GM19351 (cell line): Measurements from ENCODE around the gene TNFAIP8L2.
A peak's percentile ranks its signal among the peaks of the same experiment; 100 is the strongest.

Source experiments
- ATAC-seq: cut with Tn5 transposase; IDR thresholded peaks from one replicate; pipeline ENCODE4 v1.9.1; 2021; ENCODE audit warnings: mild to moderate bottlenecking, moderate library complexity; ENCODE audit not compliant: unreplicated experiment

The TNFAIP8L2 gene

DNA sequence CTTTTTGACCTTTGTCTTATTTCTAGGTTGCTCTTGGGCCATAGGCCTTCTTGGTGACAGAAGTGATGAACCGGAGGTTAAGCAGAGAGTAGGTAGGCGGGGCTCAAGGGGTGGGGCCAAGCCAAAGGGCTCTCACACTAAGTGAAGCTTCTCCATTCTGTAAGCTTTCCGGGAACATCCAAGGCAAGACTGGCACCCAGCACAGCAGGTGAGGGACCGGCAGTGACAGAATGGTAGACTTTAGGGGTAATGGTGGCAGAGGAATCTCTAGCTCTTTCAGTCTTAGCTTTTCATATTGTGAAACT lies at the start of gene TNFAIP8L2:
TSS of gene TNFAIP8L2 (plus strand) at position 135 of the 305 bp plus-strand sequence. CDS start 2,049 bp downstream, outside the sequence.
- peak; percentile 71 for ATAC-seq

- no peak for ATAC-seq
Measured at GRCh38 chr1:151106894-151107293, 49.6 kb upstream of the TNFAIP8L2 start.

DNA sequence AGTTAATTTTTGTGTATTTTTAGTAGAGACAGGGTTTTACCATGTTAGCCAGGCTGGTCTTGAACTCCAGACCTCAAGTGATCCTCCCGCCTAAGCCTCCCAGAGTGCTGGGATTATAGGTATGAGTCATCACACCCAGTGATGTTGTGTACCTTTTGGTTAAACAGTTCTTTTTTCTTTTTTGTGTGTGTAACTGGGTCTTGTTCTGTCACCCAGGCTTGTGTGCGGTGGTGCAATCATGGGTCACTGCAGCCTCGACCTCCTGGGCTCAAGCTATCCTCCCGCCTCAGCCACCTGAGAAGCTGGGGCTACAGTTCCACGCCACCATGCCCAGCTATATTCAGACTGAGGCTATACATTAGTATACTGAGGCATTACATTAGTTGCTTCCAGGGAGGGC lies 48.1 kb upstream of the TNFAIP8L2 start:
- ATAC-seq = no peak

GRCh38 chr1:151113877-151114276 lies 42.6 kb upstream of the TNFAIP8L2 start:
- ATAC-seq = no peak

- no peak for ATAC-seq
Measured at GRCh38 chr1:151124763-151125403, 31.6 kb upstream of the TNFAIP8L2 start.

GRCh38 chr1:151128800-151129199 lies 27.6 kb upstream of the TNFAIP8L2 start:
- no peak for ATAC-seq

- no peak for ATAC-seq
Measured at GRCh38 chr1:151130987-151131586, 25.4 kb upstream of the TNFAIP8L2 start.

- ATAC-seq = no peak
Measured at GRCh38 chr1:151131701-151132334, 24.6 kb upstream of the TNFAIP8L2 start.

DNA sequence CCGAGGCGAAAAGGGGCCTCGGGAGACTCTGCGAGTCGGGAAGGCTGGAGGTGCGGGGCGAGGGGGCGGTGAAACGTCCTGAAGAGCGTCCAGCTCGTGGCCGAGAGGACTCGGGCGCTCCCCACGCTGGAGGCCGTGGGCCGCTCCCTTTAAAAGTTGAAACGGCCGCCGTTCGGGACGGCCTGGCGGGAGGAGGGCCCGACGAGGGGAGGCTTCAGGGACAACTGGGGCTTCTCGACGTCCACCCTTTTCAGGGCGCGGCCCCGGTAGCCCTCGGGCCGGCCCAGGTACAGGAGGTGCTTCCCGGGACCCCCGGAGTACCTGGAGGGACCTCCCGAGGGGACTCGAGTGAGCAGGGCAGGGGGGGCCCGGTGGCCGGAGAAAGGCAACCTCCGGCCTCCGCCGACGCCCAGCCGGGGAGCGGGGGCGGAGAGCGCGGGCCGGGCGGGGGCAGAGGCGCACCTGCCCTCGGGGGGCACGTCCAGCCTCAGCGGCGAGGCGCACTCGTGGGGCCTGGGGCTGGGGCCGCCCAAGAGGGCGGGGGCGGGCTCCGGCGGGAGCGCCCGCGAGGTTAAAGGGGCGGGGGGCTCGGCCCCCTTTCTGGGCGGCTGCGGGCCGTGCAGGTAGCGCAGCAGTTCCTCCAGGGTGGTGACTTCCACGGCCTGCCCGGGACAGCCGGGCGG lies 24.0 kb upstream of the TNFAIP8L2 start:
- no peak for ATAC-seq

DNA sequence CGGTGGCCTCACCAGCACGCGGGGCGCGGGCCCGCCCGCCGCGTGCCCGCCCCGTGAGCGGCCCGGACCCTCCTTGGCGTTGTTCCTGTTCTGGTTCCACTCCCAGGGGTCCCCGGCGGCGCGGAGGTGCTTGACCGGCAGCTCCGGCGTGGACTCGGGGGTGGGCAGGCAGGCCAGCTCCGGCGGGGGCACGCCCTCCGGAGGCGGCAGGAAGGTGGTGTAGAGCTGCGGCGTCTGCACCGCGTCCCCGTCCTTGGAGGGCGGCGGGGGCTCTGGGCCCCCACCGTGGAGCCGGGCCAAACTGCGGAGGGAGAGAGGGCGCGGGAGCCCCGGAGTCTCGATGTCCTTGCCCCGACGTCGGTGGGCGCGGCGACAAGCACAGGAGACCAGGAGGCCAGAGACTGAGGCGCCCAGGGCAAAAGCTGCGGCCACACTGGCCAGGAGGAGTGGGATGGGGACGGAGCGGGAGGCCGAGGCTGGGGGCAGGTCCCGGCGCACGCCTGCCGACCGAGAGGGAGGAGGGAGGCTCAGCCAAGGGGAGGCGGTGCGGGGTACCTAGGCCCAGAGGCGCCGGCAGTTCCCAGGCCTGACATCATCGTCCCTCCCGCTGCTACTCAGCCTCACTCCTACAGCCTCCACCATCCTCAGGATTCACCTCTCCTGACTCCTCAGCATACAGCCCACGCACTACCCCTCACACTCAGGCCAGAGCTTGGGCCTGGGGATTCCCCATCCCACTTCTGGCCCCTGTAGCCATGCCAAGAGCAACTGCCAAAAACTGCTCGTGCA lies 23.2 kb upstream of the TNFAIP8L2 start:
- no peak for ATAC-seq

DNA sequence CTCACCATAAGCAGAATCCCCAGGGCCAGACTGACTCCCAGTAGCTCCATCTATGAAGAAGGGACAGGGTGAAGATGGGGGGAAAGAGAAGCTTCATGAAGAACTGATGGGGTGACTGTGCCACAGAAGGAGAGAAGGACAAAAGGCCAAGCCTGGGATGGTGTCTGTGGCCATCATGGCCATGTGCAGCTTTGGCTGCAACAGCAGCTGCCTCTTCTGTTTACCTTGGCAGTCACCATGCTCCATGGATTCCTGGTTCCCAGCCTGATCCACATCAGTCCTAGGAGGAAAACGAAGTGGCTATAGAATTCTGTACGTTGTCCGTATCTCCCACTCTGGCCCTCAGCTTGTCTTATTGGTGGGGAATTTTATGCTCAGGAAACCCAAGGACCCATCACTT lies 22.1 kb upstream of the TNFAIP8L2 start:
- ATAC-seq = no peak

- no peak for ATAC-seq
Measured at GRCh38 chr1:151134991-151135390, 21.5 kb upstream of the TNFAIP8L2 start.

GRCh38 chr1:151135433-151136385 lies 20.7 kb upstream of the TNFAIP8L2 start:
- ATAC-seq = no peak

GRCh38 chr1:151137789-151138188 lies 18.7 kb upstream of the TNFAIP8L2 start:
- no peak for ATAC-seq

GRCh38 chr1:151142411-151143056 lies 13.9 kb upstream of the TNFAIP8L2 start:
- no peak for ATAC-seq

DNA sequence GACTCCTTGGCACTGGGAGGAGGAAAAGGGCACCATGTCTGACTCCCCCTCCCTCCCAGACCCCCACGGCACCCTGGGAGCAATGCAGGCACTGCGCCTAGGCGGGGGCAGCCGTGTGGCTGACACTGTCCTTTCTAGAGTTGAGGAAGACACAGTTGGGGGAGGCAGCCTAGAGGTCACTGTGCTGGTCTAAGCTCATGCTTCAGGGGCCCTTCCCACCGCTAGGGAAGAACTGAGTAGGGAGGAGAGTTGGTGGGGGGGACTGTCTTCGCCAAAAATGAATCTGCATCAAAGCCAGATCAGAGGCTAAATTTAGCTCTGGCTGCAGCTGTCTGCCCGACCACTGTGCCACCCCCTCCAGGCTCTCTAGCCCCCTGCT lies 13.4 kb upstream of the TNFAIP8L2 start:
- ATAC-seq = no peak

GRCh38 chr1:151143986-151144385 lies 12.5 kb upstream of the TNFAIP8L2 start:
- no peak for ATAC-seq

- no peak for ATAC-seq
Measured at GRCh38 chr1:151144474-151145303, 11.8 kb upstream of the TNFAIP8L2 start.
